OCI-LY1 (cell line): Measurements from ENCODE around the gene ASCL5.

Source experiments
- H2AFZ ChIP-seq: fragments of 200-600 bp; sonication (generic), shearing (Covaris generic); 2 replicates; pipeline ENCODE4 v1.6.0; 2014; ENCODE audit warnings: antibody characterized with exemption, mild to moderate bottlenecking, low read length
- H3F3A ChIP-seq: fragments of 200-600 bp; sonication (generic), shearing (Covaris generic); 2 replicates; pipeline ENCODE4 v1.6.0; 2014; ENCODE audit warnings: mild to moderate bottlenecking, antibody characterized with exemption, low read length, moderate library complexity; ENCODE audit not compliant: insufficient read depth
- H3K27ac ChIP-seq: fragments of 200-600 bp; sonication (generic); 2 replicates; pipeline ENCODE4 v1.5.1; 2014; ENCODE audit warnings: low read length, mixed run types, mild to moderate bottlenecking, low read depth; ENCODE audit not compliant: poor library complexity, severe bottlenecking
- H3K27me3 ChIP-seq: fragments of 200-600 bp; sonication (generic); 2 replicates; pipeline ENCODE4 v1.6.0; 2014; ENCODE audit warnings: antibody characterized with exemption, mild to moderate bottlenecking, low read length, moderate library complexity; ENCODE audit not compliant: insufficient read depth
- H3K36me3 ChIP-seq: fragments of 200-600 bp; sonication (generic); 2 replicates; pipeline ENCODE4 v1.6.1; 2014; ENCODE audit warnings: mild to moderate bottlenecking, antibody characterized with exemption, low read length, moderate library complexity, mixed read lengths; ENCODE audit not compliant: insufficient read depth
- H3K4me1 ChIP-seq: fragments of 200-600 bp; sonication (generic); 2 replicates; pipeline ENCODE4 v1.5.1; 2014; ENCODE audit warnings: mild to moderate bottlenecking, low read length, moderate library complexity; ENCODE audit not compliant: insufficient read depth, severe bottlenecking
- H3K4me2 ChIP-seq: fragments of 200-600 bp; sonication (generic), shearing (Covaris generic); 2 replicates; pipeline ENCODE4 v1.6.1; 2014; ENCODE audit warnings: low read length
- H3K4me3 ChIP-seq: fragments of 200-600 bp; sonication (generic); 2 replicates; pipeline ENCODE4 v1.5.1; 2014; ENCODE audit warnings: low read length, low read depth, mild to moderate bottlenecking, mixed read lengths; ENCODE audit not compliant: poor library complexity, severe bottlenecking
- H3K79me2 ChIP-seq: fragments of 200-600 bp; shearing (Covaris generic); 2 replicates; pipeline ENCODE4 v1.6.1; 2016; ENCODE audit warnings: mixed run types, low read length, mixed read lengths; ENCODE audit not compliant: insufficient read depth
- H3K9ac ChIP-seq: fragments of 200-600 bp; sonication (generic), shearing (Covaris generic); 2 replicates; pipeline ENCODE4 v1.6.1; 2014; ENCODE audit warnings: mild to moderate bottlenecking, low read length, mixed read lengths
- H3K9me2 ChIP-seq: fragments of 200-600 bp; sonication (generic), shearing (Covaris generic); 2 replicates; pipeline ENCODE4 v1.6.1; 2014; ENCODE audit warnings: low read depth, mild to moderate bottlenecking, low read length, mixed read lengths
- H3K9me3 ChIP-seq: fragments of 200-600 bp; shearing (Covaris generic); 2 replicates; pipeline ENCODE4 v1.6.1; 2014; ENCODE audit warnings: low read length, mixed read lengths
- H4K20me1 ChIP-seq: fragments of 200-600 bp; sonication (generic), shearing (Covaris generic); 2 replicates; pipeline ENCODE4 v1.6.0; 2016; ENCODE audit warnings: mild to moderate bottlenecking, low read length; ENCODE audit not compliant: insufficient read depth
- CTCF ChIP-seq: fragments of 200-600 bp; sonication (generic), shearing (Covaris generic); IDR thresholded peaks from 2 replicates; pipeline ENCODE4 v1.5.1; 2017; ENCODE audit warnings: mild to moderate bottlenecking, antibody characterized with exemption, low read length, moderate library complexity, mixed read lengths
- EZH2 ChIP-seq: fragments of 200-600 bp; sonication (generic), shearing (Covaris generic); IDR thresholded peaks from 2 replicates; pipeline ENCODE4 v1.8.0; 2017; ENCODE audit warnings: borderline replicate concordance, mixed run types, mild to moderate bottlenecking, antibody characterized with exemption, low read length, moderate library complexity, mixed read lengths

Gene ASCL5

GRCh38 chr1:201109651-201110050 lies 17.3 kb downstream of the ASCL5 start:
- no peaks in the 10 kb centered on the region for H3K9me3 ChIP-seq
- TF ChIP-seq EZH2, result no peak
- TF ChIP-seq CTCF, result no peak
- no peak overlapping the region for H3K4me2 ChIP-seq
- no peaks in the 10 kb centered on the region for H3K27me3 ChIP-seq
- no peak overlapping the region for H3K9ac ChIP-seq
- H3K36me3 ChIP-seq, result no peaks in the 10 kb centered on the region
- H3F3A ChIP-seq, result no peaks in the 10 kb centered on the region
- no peaks in the 10 kb centered on the region for H3K79me2 ChIP-seq
- H2AFZ ChIP-seq, result no peak overlapping the region
- H3K4me3 ChIP-seq, result no peak overlapping the region
- no peaks in the 10 kb centered on the region for H3K4me1 ChIP-seq
- no peaks in the 10 kb centered on the region for H4K20me1 ChIP-seq
- H3K9me2 ChIP-seq, result no peaks in the 10 kb centered on the region
- H3K27ac ChIP-seq, result no peak overlapping the region

GRCh38 chr1:201108614-201109013 lies 18.4 kb downstream of the ASCL5 start:
- Histone ChIP-seq H3K36me3 (no peaks in the 10 kb centered on the region), H2AFZ (no peak overlapping the region), H3F3A (no peaks in the 10 kb centered on the region), H3K4me3 (no peak overlapping the region), H3K4me1 (no peaks in the 10 kb centered on the region), H3K4me2 (no peak overlapping the region), H3K9me3 (no peaks in the 10 kb centered on the region), H3K9me2 (no peaks in the 10 kb centered on the region), H3K79me2 (no peaks in the 10 kb centered on the region), H3K9ac (no peak overlapping the region), H4K20me1 (no peaks in the 10 kb centered on the region), H3K27me3 (no peaks in the 10 kb centered on the region), H3K27ac (no peak overlapping the region)
- TF ChIP-seq CTCF, result no peak
- no peak for TF ChIP-seq EZH2

GRCh38 chr1:201105688-201106087 lies 21.3 kb downstream of the ASCL5 start:
- H2AFZ ChIP-seq, result no peak overlapping the region
- H3K79me2 ChIP-seq, result no peaks in the 10 kb centered on the region
- no peak overlapping the region for H3K4me3 ChIP-seq
- no peaks in the 10 kb centered on the region for H3K4me1 ChIP-seq
- 0 out of 2 replicates have a peak, but pooled peaks cover 5% of the 10 kb centered on the region for H3K27me3 ChIP-seq
- TF ChIP-seq CTCF, result no peak
- no peak for TF ChIP-seq EZH2
- no peak overlapping the region for H3K27ac ChIP-seq
- H3K9me2 ChIP-seq, result no peaks in the 10 kb centered on the region
- H3K9me3 ChIP-seq, result no peaks in the 10 kb centered on the region
- H3F3A ChIP-seq, result no peaks in the 10 kb centered on the region
- H3K36me3 ChIP-seq, result no peaks in the 10 kb centered on the region
- H3K9ac ChIP-seq, result no peak overlapping the region
- H4K20me1 ChIP-seq, result no peaks in the 10 kb centered on the region
- H3K4me2 ChIP-seq, result no peak overlapping the region
